Measurements from ENCODE around the gene RECQL5.

RECQL5 gene

DNA sequence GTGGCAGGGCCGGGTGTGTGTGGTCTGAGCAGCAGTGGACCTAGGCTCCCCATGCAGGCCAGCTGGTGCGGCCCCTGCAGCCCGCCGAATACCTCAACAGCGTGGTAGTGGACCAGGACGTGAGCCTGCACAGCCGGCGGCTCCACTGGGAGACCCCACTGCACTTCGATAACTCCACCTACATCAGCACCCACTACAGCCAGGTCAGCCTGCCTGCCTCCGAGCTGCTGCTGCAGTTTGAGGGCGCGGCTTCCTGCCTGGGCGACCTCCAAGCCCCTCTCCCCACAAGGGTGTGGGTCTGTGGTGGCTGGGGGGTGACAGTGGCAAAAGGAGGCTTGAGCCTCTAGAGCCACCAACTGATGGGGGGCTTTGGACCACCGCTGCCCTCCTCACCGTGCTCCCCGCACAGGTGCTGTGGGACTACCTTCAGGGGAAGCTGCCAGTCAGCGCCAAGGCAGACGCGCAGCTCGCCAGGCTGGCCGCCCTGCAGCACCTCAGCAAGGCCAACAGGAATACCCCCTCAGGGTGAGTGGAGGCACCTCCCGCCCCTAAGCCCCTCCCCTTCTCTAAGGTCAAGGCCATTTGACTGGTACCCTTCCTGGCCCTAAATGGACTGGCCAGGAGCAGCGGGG, 42.1 kb downstream of the RECQL5 start:
- no peak overlapping the region for H3K4me3 ChIP-seq (ENCODE audit: low read depth, low read length)
- TF ChIP-seq, protein P1, sequence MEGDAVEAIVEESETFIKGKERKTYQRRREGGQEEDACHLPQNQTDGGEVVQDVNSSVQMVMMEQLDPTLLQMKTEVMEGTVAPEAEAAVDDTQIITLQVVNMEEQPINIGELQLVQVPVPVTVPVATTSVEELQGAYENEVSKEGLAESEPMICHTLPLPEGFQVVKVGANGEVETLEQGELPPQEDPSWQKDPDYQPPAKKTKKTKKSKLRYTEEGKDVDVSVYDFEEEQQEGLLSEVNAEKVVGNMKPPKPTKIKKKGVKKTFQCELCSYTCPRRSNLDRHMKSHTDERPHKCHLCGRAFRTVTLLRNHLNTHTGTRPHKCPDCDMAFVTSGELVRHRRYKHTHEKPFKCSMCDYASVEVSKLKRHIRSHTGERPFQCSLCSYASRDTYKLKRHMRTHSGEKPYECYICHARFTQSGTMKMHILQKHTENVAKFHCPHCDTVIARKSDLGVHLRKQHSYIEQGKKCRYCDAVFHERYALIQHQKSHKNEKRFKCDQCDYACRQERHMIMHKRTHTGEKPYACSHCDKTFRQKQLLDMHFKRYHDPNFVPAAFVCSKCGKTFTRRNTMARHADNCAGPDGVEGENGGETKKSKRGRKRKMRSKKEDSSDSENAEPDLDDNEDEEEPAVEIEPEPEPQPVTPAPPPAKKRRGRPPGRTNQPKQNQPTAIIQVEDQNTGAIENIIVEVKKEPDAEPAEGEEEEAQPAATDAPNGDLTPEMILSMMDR (IDR thresholded peaks at IDR 0.05; ENCODE audit: low read depth, low read length) = no peak

DNA sequence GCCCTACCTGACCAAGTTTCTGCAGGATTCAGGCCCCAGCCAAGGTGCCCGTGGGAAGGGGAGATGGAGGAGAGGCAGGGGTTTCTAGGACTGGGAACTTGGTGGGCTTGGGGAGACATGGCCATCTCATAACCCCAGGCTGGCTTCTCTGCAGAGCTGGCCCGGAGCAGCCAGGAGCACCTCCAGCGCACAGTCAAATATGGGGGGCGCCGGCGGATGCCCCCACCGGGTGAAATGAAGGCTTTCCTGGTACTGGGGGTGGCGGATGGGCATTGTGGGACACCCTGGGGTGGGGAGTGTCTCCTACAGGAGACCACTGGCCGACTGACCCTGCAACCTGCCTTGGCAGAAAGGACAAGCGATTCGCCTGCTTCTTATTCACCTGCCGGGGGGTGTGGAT, 42.9 kb downstream of the RECQL5 start:
- no peak overlapping the region for H3K4me3 ChIP-seq (ENCODE audit: low read depth, low read length)
- TF ChIP-seq, protein P1 (IDR thresholded peaks at IDR 0.05; ENCODE audit: low read depth, low read length) = no peak

GRCh38 chr17:75623386-75623785, 43.6 kb downstream of the RECQL5 start:
- TF ChIP-seq, protein P1 (IDR thresholded peaks at IDR 0.05; ENCODE audit: low read depth, low read length) = no peak

GRCh38 chr17:75622771-75623273, 44.1 kb downstream of the RECQL5 start:
- TF ChIP-seq, protein P1 (IDR thresholded peaks at IDR 0.05; ENCODE audit: low read depth, low read length) = no peak
- H3K4me3 ChIP-seq (ENCODE audit: low read depth, low read length) = no peak overlapping the region

More at GRCh38 chr17:75623386-75623785, 43.6 kb downstream of the RECQL5 start:
- no peak overlapping the region for H3K4me3 ChIP-seq (ENCODE audit: low read depth, low read length)

DNA sequence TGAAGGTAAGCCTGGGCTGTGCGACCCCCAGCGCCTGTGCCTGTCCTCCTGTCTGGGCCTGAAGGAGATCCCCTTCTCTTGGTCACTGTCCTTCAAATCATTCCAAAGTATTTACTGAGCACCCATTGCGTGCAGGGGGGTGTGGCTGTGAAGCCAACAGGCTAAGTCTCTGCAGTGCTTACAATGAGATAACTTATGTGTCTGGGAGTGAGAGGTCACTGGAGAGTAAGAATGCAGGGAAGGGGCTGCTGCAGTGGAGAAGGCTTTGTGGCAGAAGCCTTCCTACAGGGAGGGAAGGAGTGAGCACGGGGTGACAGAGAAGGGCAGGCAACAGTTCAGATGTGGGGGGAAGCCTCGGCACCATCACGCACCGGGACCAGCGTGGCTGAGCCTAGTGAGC, 44.9 kb downstream of the RECQL5 start:
- H3K4me3 ChIP-seq (ENCODE audit: low read depth, low read length) = no peak overlapping the region
- TF ChIP-seq, protein P1 (IDR thresholded peaks at IDR 0.05; ENCODE audit: low read depth, low read length) = no peak

GRCh38 chr17:75621489-75621888, 45.5 kb downstream of the RECQL5 start:
- H3K4me3 ChIP-seq (ENCODE audit: low read depth, low read length) = no peak overlapping the region
- TF ChIP-seq, protein P1 (IDR thresholded peaks at IDR 0.05; ENCODE audit: low read depth, low read length) = no peak

GRCh38 chr17:75619506-75620431, 47.2 kb downstream of the RECQL5 start:
- TF ChIP-seq, protein P1 (IDR thresholded peaks at IDR 0.05; ENCODE audit: low read depth, low read length) = peak; percentile 64

More at GRCh38 chr17:75619506-75620431, 47.2 kb downstream of the RECQL5 start:
- no peak overlapping the region for H3K4me3 ChIP-seq (ENCODE audit: low read depth, low read length)

Measured in WI38 (cell line).